Heart left ventricle (tissue), 16 donors: Measurements from ENCODE around the gene FGF6. TPM values are rescaled to one million over a fixed set of nuclear protein-coding genes. Genes with fewer than 3 reads are reported as not detected.

Source experiments
- ATAC-seq, 4 donors: fragments of 200-7000 bp; cut with Tn5 transposase; one replicate each; pipeline ENCODE4 v1.9.1; 2020 to 2022; ENCODE audit warnings: moderate library complexity in 4 of 4, mild to moderate bottlenecking in 3 of 4, moderate number of reproducible peaks in 1 of 4
- DNase-seq, 5 donors: peaks; one replicate each; pipeline ENCODE4 v3.0.0-alpha.2; 2020
- H3K27ac ChIP-seq, 12 donors: fragments of 200-600 bp; sonication (generic) in 4 of 12; one replicate each; pipeline versions ENCODE4 v1.5.0 to v1.8.0; 2016 to 2022; ENCODE audit warnings: mild to moderate bottlenecking in 2 of 12
- H3K27me3 ChIP-seq, 9 donors: fragments of 200-600 bp; sonication (generic) in 2 of 9; one replicate each; pipeline versions ENCODE4 v1.5.1 to v1.8.0; 2016 to 2022; ENCODE audit warnings: mild to moderate bottlenecking in 3 of 9
- H3K36me3 ChIP-seq, 9 donors: fragments of 200-600 bp; sonication (generic) in 2 of 9; one replicate each; pipeline versions ENCODE4 v1.5.0 to v1.8.0; 2018 to 2022; ENCODE audit warnings: mild to moderate bottlenecking in 2 of 9
- H3K4me1 ChIP-seq, 12 donors: fragments of 200-600 bp; sonication (generic) in 4 of 12; one replicate each; pipeline versions ENCODE4 v1.5.0 to v1.8.0; 2016 to 2022; ENCODE audit warnings: mild to moderate bottlenecking in 3 of 12
- H3K4me3 ChIP-seq, 12 donors: fragments of 200-600 bp; sonication (generic) in 4 of 12; one replicate each; pipeline versions ENCODE4 v1.5.0 to v1.8.0; 2017 to 2022; ENCODE audit warnings: mild to moderate bottlenecking in 9 of 12, moderate library complexity in 4 of 12
- H3K9me3 ChIP-seq, 12 donors: fragments of 200-600 bp; sonication (generic) in 4 of 12; one replicate each; pipeline versions ENCODE4 v1.5.0 to v1.8.0; 2016 to 2022; ENCODE audit warnings: mild to moderate bottlenecking in 1 of 12
- POLR2A ChIP-seq, 2 donors: fragments of 450-650 bp; IDR thresholded peaks; one replicate each; pipeline ENCODE4 v1.6.1; 2017; ENCODE audit warnings: antibody characterized with exemption in 2 of 2, mild to moderate bottlenecking in 2 of 2, moderate library complexity in 2 of 2
- WGBS, 4 donors: extraction: QIAGEN DNeasy Blood & Tissue Kit in 2 of 4; methylation state at CpG; one replicate each; pipeline versions ENCODE4 v1.1.5 to v1.1.7; 2013 to 2018; 5-methylcytosine and 5-hydroxymethylcytosine counted together
- intact Hi-C, 10 donors: fragments of 100-400 bp; cut with DNase I; formaldehyde crosslinking; loops; one replicate each; pipeline versions ENCODE4 v1.11.1 to v1.14.2; 2022
- polyA plus RNA-seq, 2 donors: library from polyadenylated mRNA; stranded (reverse); fragments of 200-250 nt; gene quantifications; one replicate each; pipeline ENCODE4 v1.2.3, GENCODE V29; 2013
- total RNA-seq, 9 donors: library from RNA; depleted of rRNA in 2 of 9; stranded (reverse); fragments of >200 nt in 2 of 9; fragmentation: NEBNext Ultra II Directional in 3 of 9; extraction: Animal tissue kit (Norgen Biotek cat#: 25700) in 3 of 9; gene quantifications; one replicate each; pipeline versions ENCODE4 v1.1.0 to v1.2.4, GENCODE V29; 2016 to 2023
- TF ChIP-seq, protein P1 (sequence below), 12 donors: fragments of 200-600 bp; sonication (generic) in 4 of 12; IDR thresholded peaks; one replicate each; pipeline versions ENCODE4 v1.5.0 to v1.8.0; 2018 to 2022; ENCODE audit warnings: antibody characterized with exemption in 12 of 12, mild to moderate bottlenecking in 5 of 12
- donor health status: ischemic (EF 13 %, LVEDD 7.1; RV severe dilation, severe dysfunction).
- donor health status: healthy with polysubstance abuse.
- donor health status: DM: no; HTN: yes; CAD: no.
- donor health status: DM: no; HTN: no; CAD: no.
- donor health status: ischemic (EF 25% LVEDD 6.9; RV normal size, moderate dysfunction).
- donor health status: ischemic (EF 25% LVEDD 5.7; RV mildly dilated, moderate dysfunction).
- donor health status: healthy.
- donor health status: DM: yes; HTN: yes; CAD: no.
- donor health status: ischemic (EF 35%, LVEDD 5.7; RV mildly dilated, moderate dysfunction).
- donor health status: nonischemic (EF 11% LVEDD 7.7; RV severe dilation, severe dysfunction).
- donor health status: DM: yes; HTN: yes; CAD: no.
- donor health status: PGD.
- donor health status: ischemic (EF 29% LVEDD 5.4; RV normal size, mild dysfunction).
- donor health status: nonischemic (EF 23%, LVEDD 6.1; RV moderate dilation, normal function).

Gene FGF6
- total and polyA plus RNA-seq, 11 donors = not detected

DNA sequence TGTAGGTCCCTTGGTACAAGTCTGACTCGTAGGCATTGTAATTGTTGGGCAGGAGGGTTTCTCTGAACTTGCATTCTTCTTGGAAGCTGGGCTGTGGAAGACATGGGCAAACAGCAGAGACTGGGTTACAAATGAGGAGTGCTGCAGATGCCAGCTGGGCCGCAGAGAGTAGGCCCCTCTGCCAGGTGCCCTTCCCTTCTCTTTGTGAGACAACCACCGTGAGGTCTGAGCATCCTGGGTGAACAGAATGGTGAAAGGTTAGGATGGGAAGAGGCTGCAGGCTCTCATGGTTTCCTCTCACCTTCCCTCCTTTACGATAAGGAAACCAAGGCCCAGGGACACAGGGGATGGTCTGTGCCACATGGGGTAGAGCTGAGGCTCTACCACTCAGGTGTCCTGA is 11.3 kb downstream of the FGF6 start:
- no peak overlapping the region for H3K4me3 ChIP-seq
- no peak for ATAC-seq
- no peak overlapping the region for H3K27ac ChIP-seq
- TF ChIP-seq, protein P1, sequence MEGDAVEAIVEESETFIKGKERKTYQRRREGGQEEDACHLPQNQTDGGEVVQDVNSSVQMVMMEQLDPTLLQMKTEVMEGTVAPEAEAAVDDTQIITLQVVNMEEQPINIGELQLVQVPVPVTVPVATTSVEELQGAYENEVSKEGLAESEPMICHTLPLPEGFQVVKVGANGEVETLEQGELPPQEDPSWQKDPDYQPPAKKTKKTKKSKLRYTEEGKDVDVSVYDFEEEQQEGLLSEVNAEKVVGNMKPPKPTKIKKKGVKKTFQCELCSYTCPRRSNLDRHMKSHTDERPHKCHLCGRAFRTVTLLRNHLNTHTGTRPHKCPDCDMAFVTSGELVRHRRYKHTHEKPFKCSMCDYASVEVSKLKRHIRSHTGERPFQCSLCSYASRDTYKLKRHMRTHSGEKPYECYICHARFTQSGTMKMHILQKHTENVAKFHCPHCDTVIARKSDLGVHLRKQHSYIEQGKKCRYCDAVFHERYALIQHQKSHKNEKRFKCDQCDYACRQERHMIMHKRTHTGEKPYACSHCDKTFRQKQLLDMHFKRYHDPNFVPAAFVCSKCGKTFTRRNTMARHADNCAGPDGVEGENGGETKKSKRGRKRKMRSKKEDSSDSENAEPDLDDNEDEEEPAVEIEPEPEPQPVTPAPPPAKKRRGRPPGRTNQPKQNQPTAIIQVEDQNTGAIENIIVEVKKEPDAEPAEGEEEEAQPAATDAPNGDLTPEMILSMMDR (IDR thresholded peaks at IDR 0.05) = no peak
- no peak for TF ChIP-seq POLR2A (IDR thresholded peaks at IDR 0.05)
- no peaks in the 10 kb centered on the region for H3K27me3 ChIP-seq
- H3K4me1 ChIP-seq = peaks cover 0 to 15% (median 5%) of the 10 kb centered on the region in 12 donors
- WGBS, 4 donors = 89 to 98% (median 94%) methylated on average over 3 to 4 of the region's 4 CpGs
- H3K9me3 ChIP-seq = no peaks in the 10 kb centered on the region
- DNase-seq = no peak
- intact Hi-C loops = no loop called here
- H3K36me3 ChIP-seq = no peaks in the 10 kb centered on the region

DNA sequence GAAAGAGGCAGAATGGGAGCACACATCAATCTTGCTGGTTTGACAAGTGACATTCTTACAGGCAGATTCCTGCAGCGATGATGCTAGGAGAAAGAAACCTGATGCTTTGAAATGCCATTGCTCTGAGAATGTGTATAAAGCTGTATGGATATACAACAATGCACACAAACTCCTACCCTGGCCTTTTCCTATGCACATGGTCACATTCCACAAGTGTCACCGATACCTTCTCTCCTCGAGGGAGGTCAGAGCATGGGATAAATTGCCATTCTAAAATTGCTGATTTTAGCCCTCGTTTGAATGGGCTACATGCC is 11.9 kb downstream of the FGF6 start:
- Histone ChIP-seq H3K9me3 (no peaks in the 10 kb centered on the region), H3K27me3 (no peaks in the 10 kb centered on the region), H3K4me3 (no peak overlapping the region), H3K4me1 (peaks cover 0 to 15% (median 4%) of the 10 kb centered on the region in 12 donors), H3K36me3 (no peaks in the 10 kb centered on the region), H3K27ac (no peak overlapping the region)
- intact Hi-C loops = no loop called here
- ATAC-seq = no peak
- no peak for DNase-seq
- TF ChIP-seq, protein P1 (IDR thresholded peaks at IDR 0.05) = no peak
- 67 to 80% (median 74%) methylated on average over 4 of the region's 4 CpGs for WGBS, 4 donors

- H3K9me3 ChIP-seq = no peaks in the 10 kb centered on the region
- no peak for DNase-seq
- 58 to 65% (median 60%) methylated on average over 9 of the region's 9 CpGs for WGBS, 4 donors
- no peaks in the 10 kb centered on the region for H3K27me3 ChIP-seq
- peak; percentile 35 to 77 (median 58) for ATAC-seq
- H3K27ac ChIP-seq = no peak overlapping the region
- H3K36me3 ChIP-seq = no peaks in the 10 kb centered on the region
- no peak overlapping the region for H3K4me3 ChIP-seq
- intact Hi-C loops = no loop called here
- TF ChIP-seq, protein P1 (IDR thresholded peaks at IDR 0.05) = no peak
- TF ChIP-seq POLR2A (IDR thresholded peaks at IDR 0.05) = no peak
- H3K4me1 ChIP-seq = peaks cover 0 to 15% (median 4%) of the 10 kb centered on the region in 12 donors
These were observed 12.5 kb downstream of the FGF6 start for GRCh38 chr12:4432878-4433744.

GRCh38 chr12:4431866-4432265 is 13.7 kb downstream of the FGF6 start:
- no peaks in the 10 kb centered on the region for H3K36me3 ChIP-seq
- H3K27ac ChIP-seq = no peak overlapping the region
- no peak for TF ChIP-seq POLR2A (IDR thresholded peaks at IDR 0.05)
- TF ChIP-seq, protein P1 (IDR thresholded peaks at IDR 0.05) = no peak
- H3K4me3 ChIP-seq = no peak overlapping the region
- ATAC-seq = no peak
- no peak for DNase-seq
- peaks cover 0 to 15% (median 4%) of the 10 kb centered on the region in 12 donors for H3K4me1 ChIP-seq
- 82 to 94% (median 91%) methylated on average over 7 of the region's 7 CpGs for WGBS, 4 donors
- no peaks in the 10 kb centered on the region for H3K9me3 ChIP-seq
- no peaks in the 10 kb centered on the region for H3K27me3 ChIP-seq
- intact Hi-C loops = no loop called here
